HG03521 (cell line): Measurements from ENCODE around the gene PNMT.

Source experiments
- ATAC-seq: cut with Tn5 transposase; IDR thresholded peaks from one replicate; pipeline ENCODE4 v1.9.1; 2021; ENCODE audit warnings: mild to moderate bottlenecking, moderate library complexity; ENCODE audit not compliant: unreplicated experiment

The PNMT gene

DNA sequence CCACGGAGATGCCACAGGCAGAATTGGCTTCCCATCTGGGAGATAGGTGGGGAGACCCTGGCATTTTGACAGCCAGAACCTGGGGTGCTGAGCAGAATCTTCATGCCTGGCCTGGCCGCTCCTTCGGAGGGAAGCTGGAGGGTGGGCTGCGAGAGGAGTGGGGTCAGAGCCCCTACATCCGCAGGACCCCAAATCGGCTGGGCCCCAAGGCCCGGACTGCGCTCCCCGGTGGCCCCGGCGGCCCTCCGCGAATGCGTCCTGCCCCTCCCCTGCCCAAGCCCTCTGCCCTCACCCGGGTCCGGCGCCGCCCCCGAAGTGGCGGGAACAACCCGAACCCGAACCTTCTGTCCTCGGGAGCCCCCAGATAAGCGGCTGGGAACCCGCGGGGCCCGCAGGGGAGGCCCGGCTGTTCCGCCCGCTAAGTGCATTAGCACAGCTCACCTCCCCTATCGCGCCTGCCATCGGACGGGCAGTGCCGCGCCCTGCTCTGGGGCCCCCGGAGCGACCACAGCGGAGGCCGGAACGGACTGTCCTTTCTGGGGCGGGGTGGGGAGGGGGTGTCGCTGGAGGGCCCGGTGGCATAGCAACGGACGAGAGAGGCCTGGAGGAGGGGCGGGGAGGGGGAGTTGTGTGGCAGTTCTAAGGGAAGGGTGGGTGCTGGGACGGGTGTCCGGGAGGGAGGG, 850 bp upstream of the PNMT start:
- ATAC-seq: no peak

DNA sequence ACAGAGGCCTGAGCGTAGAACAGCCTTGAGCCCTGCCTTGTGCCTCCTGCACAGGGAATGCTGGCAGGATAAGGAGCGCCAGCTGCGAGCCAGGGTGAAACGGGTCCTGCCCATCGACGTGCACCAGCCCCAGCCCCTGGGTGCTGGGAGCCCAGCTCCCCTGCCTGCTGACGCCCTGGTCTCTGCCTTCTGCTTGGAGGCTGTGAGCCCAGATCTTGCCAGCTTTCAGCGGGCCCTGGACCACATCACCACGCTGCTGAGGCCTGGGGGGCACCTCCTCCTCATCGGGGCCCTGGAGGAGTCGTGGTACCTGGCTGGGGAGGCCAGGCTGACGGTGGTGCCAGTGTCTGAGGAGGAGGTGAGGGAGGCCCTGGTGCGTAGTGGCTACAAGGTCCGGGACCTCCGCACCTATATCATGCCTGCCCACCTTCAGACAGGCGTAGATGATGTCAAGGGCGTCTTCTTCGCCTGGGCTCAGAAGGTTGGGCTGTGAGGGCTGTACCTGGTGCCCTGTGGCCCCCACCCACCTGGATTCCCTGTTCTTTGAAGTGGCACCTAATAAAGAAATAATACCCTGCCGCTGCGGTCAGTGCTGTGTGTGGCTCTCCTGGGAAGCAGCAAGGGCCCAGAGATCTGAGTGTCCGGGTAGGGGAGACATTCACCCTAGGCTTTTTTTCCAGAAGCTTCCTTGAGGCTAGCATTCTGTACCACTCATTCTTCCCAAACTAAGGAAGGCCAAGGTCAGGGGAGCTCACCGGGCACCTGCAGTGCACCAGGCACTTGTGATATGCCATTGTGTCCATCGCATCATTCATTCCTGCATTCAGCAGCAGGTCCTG, 1.9 kb downstream of the PNMT start:
- ATAC-seq: no peak

GRCh38 chr17:39670746-39671145, 2.5 kb downstream of the PNMT start:
- no peak for ATAC-seq

GRCh38 chr17:39671651-39672521, 3.6 kb downstream of the PNMT start:
- ATAC-seq: no peak

DNA sequence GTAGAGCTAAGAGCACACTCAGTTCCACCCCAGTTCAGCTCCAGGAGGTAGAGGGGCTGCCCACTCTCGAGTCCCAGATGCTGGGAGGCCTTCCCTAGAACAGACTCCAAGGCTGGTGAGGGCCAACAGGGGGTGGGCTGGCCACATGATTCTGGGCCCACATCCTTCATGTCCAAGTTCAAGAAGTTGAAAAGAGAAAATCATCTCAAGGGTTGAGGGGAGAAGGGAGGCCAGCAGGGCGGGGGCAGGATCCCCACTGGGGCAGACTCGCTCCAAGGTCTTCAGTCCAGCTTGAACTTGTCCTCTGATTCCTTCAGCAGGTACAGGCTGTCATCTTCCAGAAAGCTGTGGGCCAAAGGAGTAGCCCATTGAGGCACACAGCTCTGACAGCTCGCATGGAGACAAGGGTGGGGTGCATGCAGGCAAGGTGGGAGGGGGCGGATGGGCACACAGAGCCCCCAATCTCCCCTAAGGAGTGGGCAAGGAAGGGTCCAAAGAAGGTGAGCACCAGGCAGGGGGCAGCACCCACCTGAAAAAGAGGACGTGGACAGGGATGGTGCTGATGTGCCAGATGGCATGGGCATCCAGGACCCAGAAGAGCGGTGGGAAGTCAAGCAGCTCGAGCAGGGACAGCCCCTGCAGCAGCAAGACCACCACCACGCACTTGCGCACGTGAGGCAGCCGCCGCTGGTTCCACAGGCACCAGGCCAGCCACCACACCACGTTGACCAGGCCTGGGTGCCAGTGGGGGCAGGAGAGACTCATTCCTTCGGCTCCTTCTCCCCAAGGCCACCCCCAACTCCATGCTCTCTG, 4.5 kb downstream of the PNMT start:
- no peak for ATAC-seq

DNA sequence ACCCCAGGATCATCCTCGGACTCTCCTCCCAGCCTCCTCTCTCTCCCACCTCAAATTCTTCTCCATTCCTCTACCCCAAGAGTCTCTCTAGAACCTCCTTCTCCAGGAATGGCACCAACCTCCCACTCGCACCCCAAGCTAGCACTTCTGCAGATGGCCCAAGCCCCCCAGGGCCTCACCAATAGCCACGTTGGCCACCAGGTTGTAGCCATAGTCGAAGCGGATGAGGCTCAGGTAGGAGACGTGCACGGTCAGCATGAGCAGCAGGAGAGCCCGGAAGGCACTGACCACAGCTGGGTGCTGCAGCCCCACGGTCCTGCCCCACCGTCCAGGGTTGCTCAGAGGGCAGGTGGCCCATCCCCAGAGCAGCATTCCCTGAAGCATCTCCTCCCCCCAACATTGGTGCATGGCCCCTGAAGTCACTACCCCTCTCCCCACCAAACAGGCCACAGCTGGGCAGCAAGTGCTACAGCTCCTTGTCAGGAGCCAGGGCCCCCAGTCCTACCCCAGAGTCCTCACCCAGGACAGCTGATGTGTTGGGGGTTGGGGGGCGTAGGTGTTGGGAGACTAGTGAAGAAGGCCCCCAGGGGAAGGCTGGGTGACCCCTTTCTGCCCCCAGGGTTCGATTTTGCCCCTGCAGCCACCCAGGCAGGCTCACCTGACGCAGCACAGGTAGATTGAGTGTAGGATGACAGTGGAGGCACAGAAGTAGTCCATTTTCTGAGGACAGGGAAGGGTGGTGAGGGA, 5.3 kb downstream of the PNMT start:
- ATAC-seq: no peak

DNA sequence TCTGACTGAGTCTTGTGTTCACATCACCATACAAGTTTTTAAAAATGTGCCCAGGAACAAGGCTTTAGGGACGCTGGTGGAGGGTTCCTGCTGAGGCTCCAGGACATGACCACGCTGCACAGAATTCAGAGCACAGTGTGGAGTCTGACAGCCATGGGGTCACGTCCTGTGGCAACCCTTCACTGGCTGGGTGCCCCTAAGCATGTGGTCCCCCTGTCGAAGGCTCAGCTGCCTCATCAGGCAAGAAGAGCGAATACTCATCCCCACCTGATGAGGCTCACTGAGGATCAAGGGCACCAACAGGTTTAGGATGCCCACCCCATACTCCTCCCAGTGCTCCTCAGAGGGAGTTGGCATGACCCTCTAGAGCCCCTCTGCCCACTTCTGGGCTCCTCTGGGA, 5.9 kb downstream of the PNMT start:
- ATAC-seq: no peak

DNA sequence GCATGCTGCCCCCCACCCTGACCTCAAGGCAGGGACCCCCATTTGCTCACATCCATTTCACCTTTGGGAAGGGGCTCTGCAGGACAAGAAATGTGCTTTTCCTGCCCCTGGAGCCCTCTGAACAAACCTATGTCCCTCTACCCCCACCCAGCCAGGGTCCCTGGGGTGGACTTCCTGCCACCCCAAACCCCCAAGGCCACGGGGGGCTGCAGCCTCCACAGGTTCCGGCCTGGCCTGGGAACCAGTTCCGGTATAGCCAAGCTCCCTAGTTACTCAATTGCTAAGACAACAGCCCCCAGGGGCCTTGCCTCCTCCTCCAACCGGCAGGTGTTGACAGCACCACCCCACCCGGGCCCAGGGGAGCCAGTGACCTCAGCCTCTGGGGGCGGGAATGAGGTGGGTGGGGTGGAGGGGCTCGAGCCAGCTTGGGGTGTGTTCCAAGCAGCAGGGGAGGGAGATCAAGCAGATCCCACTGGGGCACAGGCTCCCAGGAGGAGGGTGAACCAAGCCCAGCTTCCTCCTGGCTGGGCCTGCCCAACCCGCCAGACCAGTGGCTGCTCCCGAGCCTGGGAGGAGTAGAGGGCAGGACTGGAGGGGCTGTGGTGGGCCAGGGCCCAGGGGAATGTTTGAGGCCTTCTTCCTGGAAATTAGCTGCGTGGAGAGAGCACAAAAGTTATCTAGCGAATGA, 6.6 kb downstream of the PNMT start:
- no peak for ATAC-seq

GRCh38 chr17:39675390-39676082, 7.3 kb downstream of the PNMT start:
- ATAC-seq: no peak

DNA sequence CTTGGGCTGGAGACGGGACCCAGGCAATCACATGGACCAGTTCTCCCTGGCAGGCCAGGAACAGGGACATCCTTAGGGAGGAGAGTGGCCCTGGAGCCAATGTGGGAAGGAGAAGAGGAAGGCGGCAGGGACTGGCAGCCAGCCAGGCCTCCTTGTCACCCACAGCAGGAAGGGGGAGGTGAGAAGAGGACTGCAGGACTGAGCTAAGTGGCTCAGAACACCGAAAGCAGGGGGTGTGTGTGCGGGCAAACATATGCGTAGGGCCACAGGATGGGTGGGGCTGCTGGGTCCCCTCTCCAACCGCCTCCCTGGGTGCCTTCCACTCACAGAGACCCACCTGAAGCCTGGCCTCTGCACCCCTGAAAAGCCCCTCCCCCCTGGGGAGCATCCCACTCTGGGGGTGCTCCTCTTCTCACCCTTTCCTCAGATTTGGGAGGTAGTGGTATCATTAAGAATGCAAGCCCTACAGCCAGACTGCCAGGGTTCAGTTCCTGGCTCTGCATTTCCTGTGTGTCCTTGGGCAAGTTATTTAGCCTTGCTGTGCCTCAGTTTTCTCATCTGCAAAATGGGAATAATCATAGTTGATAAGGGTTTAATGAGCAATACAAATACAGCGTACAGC, 8.1 kb downstream of the PNMT start:
- ATAC-seq: no peak

DNA sequence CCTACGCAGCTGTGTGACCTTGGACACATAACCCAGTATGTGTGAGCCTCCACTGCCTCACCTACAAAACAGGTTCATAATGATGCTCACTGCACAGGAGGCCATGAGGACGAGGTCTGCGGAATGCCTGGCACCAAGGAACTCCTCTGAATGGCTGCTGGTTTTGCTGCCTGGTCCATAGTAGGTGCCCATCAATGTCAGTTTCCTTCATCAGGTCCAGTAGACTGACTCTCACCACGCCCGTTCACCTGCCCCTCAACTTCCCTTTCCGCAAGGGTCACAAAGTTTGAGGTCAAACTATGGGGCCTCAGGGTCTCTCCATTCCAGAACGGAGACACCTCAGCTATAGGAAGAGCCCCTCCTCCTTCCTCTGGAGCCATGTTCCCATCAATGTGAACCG, 8.8 kb downstream of the PNMT start:
- ATAC-seq: no peak

DNA sequence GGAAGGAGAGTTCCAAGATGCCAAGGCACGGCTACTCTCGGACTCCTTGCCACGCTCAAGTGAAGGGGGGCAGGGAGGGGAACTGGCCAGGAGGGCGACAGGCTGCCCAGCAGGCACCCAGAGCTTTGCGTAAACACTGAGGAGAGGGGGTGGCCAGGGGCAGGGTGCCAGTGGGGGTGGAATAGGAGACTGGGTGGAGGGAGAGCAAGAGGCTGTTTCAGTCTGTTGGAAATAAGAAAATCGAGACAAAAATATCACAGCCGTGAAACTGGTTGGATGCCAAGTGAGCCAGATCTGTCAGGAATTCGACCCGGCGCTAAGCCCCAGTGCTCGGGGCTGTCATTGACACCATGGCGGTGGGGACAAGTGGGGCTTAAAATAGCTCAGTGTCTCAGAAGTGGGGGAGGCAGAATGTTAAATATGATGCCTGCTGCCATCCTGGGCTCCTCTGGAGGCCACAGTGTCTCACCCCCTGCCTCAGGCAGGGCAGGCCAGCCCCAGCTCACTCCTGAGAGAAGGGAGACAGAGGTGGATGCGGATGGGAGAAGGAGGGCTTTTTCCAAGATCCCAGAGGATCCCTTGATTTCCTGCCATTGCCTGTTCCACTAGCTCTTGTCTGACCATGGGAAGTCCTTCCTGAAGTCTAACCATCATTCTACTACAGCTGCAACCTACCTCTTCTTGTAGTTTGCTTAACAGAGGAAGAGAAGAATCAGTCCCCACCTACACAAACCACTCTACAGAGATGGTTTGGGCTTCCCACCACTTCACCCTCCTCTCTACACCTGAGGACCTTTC, 9.5 kb downstream of the PNMT start:
- no peak for ATAC-seq

GRCh38 chr17:39678340-39679116, 10.3 kb downstream of the PNMT start:
- ATAC-seq: no peak

DNA sequence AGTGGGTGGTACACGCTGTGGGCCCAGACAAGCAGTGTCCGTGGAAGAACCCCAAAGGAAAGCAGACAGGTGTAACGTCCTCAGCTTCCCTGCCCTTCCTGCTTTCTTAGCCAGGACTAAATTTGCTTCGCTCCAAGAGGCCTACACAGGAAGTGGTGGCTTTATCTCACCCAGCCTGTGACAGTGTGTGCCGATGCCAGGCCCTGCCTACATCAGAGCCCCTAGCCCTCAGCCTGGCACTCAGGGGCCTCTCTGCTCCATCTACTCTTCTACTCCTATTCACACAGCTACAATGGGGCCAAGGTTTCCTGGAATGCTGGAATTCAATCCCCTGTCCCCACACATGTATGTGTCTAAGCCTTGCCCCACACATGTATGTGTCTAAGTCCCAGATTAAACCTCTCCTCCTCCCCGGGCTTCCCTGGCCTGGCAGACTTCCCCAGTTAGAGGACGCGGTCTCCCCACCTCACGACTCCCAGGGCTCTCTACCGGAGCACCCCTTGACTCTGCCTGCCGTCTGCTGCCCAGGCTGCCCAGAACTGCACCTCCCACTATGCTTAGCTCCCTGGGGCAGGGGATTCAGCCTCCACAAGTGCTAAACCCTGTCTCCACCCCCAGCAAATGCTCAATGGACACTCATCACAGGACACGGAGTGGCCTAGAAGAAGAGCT, 11.4 kb downstream of the PNMT start:
- ATAC-seq: no peak

- no peak for ATAC-seq
Observed at GRCh38 chr17:39683295-39683939, 15.2 kb downstream of the PNMT start.
